ENCODE results near the gene NFIC. TPM values are rescaled to one million over a fixed set of nuclear protein-coding genes. Genes with fewer than 3 reads are reported as not detected.

The NFIC gene
- total RNA-seq = 100 to 1,000 TPM; 125 to 285 (median 155) TPM

- H3K4me3 ChIP-seq = peak within 1 kb of the TSS; percentile 85 to 94
- 0 to 3% methylated on average over 7 to 23 of the region's 64 CpGs for WGBS, 2 donors (ENCODE audit: low coverage in 1 of 2)
- no peaks in the 10 kb centered on the region for H3K9me3 ChIP-seq
- ATAC-seq = peak; percentile 74
- H3K36me3 ChIP-seq = no peaks in the 10 kb centered on the region
- no peaks in the 10 kb centered on the region for H3K27me3 ChIP-seq
- peak within 1 kb of the TSS; percentile 98 to 100 (median 100) for H3K27ac ChIP-seq
- peak; percentile 68 for TF ChIP-seq POLR2AphosphoS5 (IDR thresholded peaks at IDR 0.05)
- TF ChIP-seq CTCF (IDR thresholded peaks at IDR 0.05) = no peak
- TF ChIP-seq POLR2A (IDR thresholded peaks at IDR 0.05) = peak; percentile 15 to 45
- peak; percentile 20 for TF ChIP-seq EP300 (IDR thresholded peaks at IDR 0.05)
- peaks cover 0 to 78% (median 24%) of the 10 kb centered on the region in 3 donors for H3K4me1 ChIP-seq
These were observed at the start of gene NFIC for GRCh38 chr19:3365836-3366752. TSS of gene NFIC (plus strand) at chr19:3366583. CDS start at chr19:3366637, 54 bp downstream.

DNA sequence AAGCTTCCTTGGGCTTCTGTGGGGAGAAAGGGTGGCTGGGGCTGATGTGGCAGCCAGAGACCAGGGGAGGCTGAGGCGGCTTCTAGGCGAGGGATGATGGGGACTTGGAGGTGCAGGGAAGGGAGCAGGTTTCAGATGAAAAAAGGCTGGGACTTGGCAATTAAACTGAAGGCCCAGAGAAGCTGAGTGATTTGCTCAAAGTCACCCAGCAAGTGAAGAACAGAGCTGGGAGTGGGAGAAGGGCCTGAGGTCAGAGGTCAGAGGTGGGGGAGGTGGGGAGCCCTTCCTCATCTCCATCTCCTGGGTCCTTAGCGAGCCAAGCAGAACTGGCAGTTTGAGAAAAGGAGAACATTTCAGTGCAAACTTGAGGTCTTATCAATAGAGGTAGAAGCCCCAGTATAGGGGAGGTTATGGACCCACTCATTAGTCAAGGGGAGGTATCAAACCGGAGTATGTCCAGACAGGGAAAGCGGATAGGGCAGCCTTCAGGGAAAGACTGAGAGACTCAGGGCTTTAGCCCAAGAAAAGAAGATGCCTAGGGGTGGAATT is 49.6 kb upstream of the NFIC start:
- ATAC-seq = no peak
- H3K27ac ChIP-seq = no peak overlapping the region
- H3K27me3 ChIP-seq = peaks cover 92% of the 10 kb centered on the region
- WGBS, 2 donors (ENCODE audit: low coverage in 1 of 2) = 82 to 87% methylated on average over 3 to 5 of the region's 5 CpGs
- no peaks in the 10 kb centered on the region for H3K36me3 ChIP-seq
- H3K9me3 ChIP-seq = no peaks in the 10 kb centered on the region
- TF ChIP-seq EP300 (IDR thresholded peaks at IDR 0.05) (no peak), POLR2AphosphoS5 (IDR thresholded peaks at IDR 0.05) (no peak), POLR2A (IDR thresholded peaks at IDR 0.05) (no peak), CTCF (IDR thresholded peaks at IDR 0.05) (no peak)
- H3K4me1 ChIP-seq = no peaks in the 10 kb centered on the region
- H3K4me3 ChIP-seq = no peak overlapping the region

DNA sequence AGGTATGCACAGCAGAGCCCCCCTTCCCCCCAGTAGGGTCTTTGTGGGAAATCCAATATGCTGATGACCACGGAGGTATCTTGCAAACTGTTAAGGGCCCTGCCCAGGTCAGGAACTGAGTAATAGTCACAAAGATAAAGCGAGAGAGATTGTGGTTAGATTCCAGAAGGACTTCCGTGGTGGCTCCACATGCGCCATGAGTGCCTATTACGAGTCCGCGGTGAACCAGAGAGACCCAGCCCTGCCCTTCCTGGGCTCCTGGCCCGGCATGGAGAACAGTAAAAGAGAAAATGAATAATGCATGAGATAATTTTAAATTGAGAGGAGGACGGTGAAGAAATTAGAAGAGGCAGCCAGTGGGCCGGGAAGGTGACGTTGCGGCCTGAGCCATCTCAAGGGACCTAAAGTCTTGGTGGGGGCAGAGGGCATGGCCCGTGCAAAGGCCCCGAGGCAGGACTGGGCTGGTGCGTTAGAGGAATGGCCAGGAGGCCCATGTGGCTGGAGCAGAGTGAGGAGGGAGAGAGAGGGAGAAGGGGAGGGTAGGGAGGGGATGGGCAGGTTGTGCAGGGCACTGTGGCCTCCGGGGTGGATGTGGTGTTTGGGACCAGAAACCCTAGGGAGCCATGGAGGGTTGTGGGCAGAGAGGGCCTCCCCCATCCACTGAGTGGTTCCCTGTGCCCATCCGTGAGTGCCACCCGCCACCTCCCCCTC is 46.6 kb upstream of the NFIC start:
- no peaks in the 10 kb centered on the region for H3K9me3 ChIP-seq
- TF ChIP-seq EP300 (IDR thresholded peaks at IDR 0.05) = no peak
- TF ChIP-seq POLR2AphosphoS5 (IDR thresholded peaks at IDR 0.05) = no peak
- TF ChIP-seq CTCF (IDR thresholded peaks at IDR 0.05) = no peak
- TF ChIP-seq POLR2A (IDR thresholded peaks at IDR 0.05) = no peak
- H3K27me3 ChIP-seq = peaks cover 62% of the 10 kb centered on the region
- no peak overlapping the region for H3K4me3 ChIP-seq
- no peak overlapping the region for H3K27ac ChIP-seq
- H3K4me1 ChIP-seq = no peaks in the 10 kb centered on the region
- 51 to 54% methylated on average over 7 to 16 of the region's 18 CpGs for WGBS, 2 donors (ENCODE audit: low coverage in 1 of 2)
- no peak for ATAC-seq
- no peaks in the 10 kb centered on the region for H3K36me3 ChIP-seq

DNA sequence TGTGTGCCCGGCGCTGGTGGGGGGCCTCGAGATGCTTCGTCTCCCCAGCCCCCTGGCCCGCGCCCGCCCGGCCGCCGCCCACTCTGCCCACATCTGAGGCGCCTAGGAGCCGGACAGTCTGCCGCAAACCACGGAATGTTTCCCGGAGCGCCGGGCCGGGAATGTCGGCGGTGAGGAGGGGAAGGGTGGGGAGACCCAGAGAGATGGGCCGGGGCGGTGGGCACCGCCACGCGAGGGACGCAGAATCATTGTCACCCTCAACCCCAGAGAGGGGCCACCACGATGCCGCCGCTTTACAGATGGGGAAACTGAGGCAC is 46.1 kb upstream of the NFIC start:
- Histone ChIP-seq H3K4me1 (no peaks in the 10 kb centered on the region), H3K9me3 (no peaks in the 10 kb centered on the region), H3K27ac (no peak overlapping the region), H3K4me3 (no peak overlapping the region), H3K27me3 (peaks cover 57% of the 10 kb centered on the region), H3K36me3 (no peaks in the 10 kb centered on the region)
- WGBS, 2 donors (ENCODE audit: low coverage in 1 of 2) = no CpG with 5 or more reads among the region's 29 CpGs
- no peak for ATAC-seq
- TF ChIP-seq POLR2AphosphoS5 (IDR thresholded peaks at IDR 0.05) = no peak
- no peak for TF ChIP-seq EP300 (IDR thresholded peaks at IDR 0.05)
- no peak for TF ChIP-seq POLR2A (IDR thresholded peaks at IDR 0.05)
- TF ChIP-seq CTCF (IDR thresholded peaks at IDR 0.05) = no peak

Data from gastroesophageal sphincter (tissue), 4 donors.